GM11168 (cell line): ENCODE measurements around the gene AMBN.

Experiments used
- in situ Hi-C: fragments of 300-500 bp; cut with MboI; formaldehyde crosslinking; loops from one replicate; pipeline ENCODE4 v1.12.0; 2022; ENCODE audit warnings: low sequenced_read_pairs; ENCODE audit not compliant: unreplicated experiment

The AMBN gene, protein sequence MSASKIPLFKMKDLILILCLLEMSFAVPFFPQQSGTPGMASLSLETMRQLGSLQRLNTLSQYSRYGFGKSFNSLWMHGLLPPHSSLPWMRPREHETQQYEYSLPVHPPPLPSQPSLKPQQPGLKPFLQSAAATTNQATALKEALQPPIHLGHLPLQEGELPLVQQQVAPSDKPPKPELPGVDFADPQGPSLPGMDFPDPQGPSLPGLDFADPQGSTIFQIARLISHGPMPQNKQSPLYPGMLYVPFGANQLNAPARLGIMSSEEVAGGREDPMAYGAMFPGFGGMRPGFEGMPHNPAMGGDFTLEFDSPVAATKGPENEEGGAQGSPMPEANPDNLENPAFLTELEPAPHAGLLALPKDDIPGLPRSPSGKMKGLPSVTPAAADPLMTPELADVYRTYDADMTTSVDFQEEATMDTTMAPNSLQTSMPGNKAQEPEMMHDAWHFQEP

DNA sequence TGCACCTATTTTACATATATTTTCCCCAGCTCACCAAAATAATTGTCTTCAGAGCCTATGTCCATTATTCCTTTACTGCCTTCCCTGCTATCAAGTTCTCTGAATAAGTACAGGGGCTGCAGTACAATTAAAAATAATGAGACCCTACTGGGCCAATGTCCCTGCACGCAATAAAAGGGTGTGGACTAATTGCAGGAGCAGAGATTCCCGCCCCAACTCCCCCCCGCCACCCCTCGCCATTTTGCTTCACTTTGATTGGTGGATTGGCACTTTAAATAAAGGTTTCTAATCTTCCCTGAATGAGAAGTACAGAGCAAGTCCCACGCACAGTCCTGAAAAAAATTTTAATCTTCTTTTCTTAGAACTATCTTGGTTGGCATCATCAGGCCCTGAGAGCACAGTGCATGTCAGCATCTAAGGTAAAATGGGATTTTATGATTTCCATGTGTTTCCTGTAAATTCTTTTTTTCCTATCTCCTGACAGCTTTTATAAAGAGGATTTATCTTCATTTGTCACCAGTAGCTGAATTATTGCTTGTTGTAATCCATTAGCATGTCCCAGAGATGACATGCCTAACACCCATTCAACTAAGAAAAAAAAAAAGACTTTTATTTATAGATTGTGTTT is at the start of gene AMBN:
AMBN (plus strand) TSS at position 302 of the 628 bp plus-strand sequence; CDS start at position 405, 103 bp downstream.
- in situ Hi-C loops: no loop called here

DNA sequence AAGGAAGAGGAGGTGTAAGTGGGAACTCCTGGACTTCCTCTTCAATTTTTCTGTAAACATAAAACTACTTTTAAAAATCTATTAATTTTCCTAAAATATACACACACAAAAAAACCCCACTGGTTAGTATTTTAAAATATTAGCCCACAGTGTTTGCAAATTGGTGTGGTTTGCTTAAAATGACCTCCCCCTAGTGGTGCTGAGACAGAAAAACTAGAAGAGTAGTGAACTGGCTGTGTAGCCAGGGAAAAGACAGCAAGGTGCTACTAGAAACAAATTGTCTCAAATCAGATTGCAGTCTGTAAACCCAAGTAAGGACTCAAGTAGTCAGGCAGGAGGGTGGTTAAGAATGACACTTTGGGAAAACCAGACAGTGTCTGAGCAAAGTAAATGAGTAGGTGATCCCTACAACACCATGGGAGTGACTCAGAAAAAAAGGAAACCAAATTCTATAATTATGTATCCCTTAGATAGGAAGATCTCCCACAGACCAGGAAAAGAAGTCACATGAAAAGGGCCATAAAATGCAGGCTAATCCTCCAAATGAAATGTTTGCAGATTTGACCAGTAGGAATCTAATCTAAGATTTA is 47.7 kb upstream of the AMBN start:
- in situ Hi-C loops: no loop called here

DNA sequence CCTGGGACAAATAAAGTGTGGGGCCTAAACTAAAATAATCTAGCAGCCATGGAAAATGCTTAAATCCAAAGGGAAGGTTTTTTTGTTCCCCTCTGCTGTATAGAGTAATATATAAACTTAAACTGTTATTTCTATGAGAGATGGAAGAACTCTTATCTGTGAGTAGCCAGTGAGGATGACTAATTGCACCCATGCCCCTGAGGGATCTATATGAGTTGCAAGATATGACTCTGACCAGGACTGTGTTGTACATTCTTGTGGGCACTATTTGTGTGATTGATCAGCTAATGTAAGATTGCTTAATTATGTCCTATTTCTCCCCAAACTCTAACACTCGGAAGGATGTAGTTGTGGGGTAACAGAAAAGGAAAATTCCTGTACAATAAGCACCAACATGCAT is 35.2 kb upstream of the AMBN start:
- in situ Hi-C loops: no loop called here

DNA sequence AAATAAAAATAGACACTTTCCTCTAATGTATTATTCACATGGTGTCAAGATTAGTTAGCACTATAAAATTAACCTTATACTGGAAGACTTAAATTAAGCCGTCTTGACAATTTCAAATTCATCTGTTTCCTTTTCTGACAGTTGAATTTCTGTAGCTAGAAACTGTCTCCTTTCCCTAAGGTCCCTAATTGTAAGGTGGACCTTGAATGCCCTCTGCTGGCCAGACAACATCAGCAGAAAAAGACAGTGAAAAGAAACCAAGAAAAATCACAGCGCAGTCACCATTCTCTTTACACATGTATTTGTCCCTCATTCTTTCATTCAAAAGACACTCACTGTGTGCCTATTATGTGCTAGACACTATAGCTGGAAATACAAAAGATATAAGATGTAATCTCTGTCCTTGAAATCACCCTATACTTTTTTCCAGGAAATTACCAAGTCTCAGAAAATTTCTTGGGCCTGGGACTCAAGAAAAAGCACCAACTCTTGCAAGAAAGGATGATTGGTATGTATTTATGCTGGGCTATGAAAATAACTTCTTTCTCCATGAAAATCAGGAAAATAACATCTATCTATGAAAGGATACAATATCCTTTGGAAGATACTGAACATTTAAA is 32.7 kb upstream of the AMBN start:
- in situ Hi-C loops: no loop called here

DNA sequence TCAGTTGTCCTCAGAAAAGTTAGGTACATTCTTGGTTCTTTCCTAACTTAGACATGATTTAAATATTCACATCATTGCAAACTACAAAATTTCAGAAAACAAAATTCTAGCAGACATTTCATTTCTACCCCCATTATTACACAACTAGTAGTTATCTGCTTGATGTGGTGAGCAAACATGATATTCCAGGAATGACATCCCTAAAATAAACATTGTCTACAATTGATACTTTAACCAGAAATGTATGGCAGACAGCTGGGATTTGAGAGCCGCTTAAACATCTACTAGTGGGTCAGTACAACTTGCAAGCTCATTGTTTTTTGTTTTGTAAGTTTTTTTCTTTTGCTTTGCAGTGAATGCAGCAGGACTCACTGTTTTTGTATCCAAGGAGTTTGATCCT is 32.1 kb upstream of the AMBN start:
- in situ Hi-C loops: no loop called here

DNA sequence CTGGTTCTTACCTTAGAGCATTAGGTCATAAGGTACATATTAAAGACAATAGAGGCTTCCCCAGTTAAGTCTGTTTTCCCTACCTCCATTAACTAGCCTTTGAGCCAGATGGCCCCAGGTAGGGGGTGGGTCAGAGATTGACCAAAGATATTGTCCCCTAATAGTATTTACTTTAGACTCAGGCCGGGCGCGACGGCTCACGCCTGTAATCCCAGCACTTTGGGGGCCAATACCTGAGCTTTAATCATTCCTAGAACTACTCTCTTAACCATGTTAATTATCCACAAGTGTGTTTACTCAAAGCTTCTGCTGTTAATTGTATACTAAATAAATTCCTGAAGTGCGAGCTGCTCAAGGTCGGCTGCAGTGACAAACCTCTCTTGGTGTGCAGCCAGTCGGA is 28.0 kb upstream of the AMBN start:
- in situ Hi-C loops: no loop called here

DNA sequence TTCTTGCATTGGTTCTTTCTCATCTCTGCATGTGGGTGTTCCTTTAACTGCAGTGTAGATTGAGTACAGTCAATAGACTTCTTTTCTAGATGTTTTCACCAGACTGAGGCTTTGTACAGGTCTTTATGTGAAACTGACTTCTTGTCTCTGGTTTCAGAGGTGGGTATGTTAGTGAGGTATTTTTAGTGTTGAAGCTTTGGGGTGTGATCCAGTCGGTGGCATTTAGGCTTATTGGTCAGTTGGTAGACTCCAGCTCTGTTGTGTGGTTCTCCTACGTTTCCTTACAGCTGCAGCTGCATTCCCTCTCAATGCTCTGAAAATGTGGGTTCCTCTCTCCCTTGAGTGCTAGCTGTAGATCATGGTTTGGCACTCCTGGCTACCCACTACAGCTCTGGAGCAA is 21.3 kb upstream of the AMBN start:
- in situ Hi-C loops: no loop called here

DNA sequence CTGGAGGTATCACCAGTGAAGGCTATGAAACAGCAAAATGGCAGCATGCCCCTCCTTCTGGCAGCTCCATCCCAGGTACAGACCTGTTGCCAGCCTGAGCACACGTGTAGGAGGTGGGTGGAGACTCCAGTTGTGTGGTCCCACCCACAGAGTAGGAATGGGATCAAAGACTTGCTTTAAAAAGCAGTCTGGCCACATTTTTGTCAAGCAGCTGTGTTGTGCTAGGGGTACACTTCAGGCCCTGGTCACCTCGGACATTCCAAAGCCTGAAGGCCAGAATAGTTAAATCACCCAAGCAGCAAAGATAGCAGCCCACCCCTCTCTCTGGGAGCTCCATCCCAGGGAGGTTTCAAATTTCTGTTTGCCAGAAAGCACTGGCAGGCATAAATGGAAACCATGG is 20.3 kb upstream of the AMBN start:
- in situ Hi-C loops: no loop called here

DNA sequence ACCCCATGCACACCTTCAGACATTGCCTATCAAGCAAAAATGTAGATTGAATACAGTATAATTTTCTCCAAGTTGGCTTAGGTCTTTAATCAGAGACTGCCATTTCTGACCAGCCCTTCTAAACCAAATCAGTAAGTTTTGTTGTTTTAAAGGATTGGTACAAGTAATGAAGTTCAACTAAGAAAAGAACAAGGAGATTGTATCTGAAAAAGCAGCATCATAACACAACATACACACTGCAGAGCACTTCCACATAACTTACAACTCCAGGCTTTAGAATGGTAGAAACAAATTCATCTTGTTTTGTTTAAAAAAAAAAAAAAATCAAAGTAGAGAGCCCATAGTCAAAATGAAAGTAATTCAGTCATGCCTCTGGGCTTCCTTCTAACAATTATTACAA is 16.1 kb upstream of the AMBN start:
- in situ Hi-C loops: no loop called here

DNA sequence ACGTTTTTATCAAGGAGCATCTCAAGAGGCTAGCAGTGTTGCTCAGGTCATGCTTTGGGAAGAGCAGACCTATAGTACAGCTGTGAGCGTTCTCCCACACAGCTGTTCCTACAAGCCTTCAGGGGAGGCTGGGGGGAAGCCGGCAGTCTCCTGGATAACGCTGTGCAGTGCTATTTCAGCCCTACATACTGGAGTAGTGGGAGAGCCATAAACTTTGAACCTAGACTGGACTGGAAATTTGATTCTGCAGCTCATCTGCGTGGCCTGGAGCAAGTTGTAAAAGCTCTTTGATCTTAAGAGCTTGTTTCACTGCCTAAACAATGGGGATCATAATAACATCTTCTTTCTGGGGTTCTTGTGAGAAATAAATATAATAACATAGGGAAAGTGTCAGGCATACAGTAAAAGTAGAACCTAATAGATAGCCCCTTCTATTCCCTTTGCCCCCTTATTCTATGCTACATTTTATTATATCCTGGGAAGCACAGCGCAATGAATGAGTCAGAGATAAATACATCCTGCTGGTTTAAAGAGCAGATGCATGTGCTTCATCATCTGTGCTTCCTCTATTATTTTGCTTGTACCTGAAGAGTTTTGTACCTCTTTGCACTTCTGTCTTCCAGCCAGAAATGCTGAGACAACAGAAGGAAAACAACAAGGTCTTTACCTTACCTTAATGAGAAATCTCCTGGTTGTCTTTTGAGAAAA is 14.7 kb upstream of the AMBN start:
- in situ Hi-C loops: no loop called here

DNA sequence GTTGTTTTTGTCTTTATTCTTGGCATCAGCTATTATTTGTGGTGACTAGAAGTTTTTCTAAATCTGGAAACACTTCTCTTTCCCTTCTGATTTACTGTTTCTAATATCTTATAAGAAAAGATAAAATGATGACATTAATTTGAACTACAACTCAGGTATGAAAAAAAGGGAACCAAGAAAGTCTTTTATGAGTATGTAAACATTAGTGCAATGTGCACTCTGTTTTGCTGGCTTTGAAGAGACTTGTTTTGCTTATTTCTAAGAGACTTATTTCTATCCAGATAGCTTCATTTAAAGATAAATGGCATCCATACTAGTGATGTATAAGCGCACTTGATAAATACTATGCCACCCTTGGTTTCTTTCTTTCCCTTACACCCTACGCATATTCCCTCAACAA is 10.1 kb upstream of the AMBN start:
- in situ Hi-C loops: no loop called here

DNA sequence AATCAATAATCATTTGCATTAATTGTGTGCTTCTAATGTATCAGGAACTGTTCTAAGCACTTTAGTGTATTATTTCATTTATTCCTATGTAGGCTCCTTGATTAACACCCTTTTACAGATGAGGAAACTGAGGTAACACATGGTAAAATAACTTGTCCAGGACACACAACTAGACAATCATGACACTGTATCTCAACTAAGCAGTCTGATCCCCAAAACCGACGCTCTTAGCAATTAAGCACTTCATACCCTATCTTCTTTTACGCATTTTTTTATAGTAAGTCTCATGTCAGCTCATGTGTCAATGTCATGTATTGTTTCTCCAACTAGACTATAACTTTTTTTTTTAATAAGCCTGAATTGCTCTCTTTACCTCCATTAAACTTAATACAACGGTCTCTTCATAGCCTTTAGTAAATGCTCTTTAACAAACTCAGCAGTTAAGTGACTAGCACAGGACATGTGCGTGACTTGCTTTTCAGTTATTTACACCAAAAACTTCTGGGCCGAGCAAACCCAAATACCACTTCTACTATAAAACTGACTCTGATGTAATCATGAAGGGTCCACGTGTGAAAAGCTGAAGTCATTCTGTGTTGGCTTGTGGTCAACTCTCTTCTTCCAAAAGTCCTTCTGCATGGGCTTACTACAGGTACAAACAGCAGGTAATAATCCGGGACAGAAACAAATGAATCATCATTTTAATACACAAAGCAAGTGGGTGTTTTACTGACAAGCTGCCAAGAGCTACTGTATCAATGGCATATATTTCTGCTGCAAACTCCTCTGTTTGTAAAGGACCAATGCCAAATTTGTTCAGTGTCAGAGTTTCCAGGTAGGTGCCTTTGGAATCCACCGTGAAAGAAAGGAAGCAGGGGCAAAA is 7.9 kb upstream of the AMBN start:
- in situ Hi-C loops: no loop called here

DNA sequence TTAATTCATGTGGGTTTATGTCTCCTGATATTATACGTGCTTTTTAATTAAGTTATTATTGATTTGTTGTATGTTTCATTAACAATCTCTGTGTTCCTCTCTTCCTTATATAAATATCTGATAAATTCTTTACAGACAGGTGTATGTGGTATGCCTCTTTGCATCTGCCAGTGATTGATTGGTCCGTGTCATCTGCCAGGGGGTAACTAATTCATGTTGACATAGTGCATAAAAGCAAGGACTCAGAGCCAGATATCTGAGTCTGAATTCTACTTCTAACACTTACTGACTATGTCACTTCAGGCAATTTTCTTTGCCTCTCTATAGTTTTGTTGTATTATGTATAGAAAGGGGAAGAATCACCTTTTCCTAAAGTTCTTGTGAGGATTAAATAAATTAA is 5.2 kb upstream of the AMBN start:
- in situ Hi-C loops: no loop called here

DNA sequence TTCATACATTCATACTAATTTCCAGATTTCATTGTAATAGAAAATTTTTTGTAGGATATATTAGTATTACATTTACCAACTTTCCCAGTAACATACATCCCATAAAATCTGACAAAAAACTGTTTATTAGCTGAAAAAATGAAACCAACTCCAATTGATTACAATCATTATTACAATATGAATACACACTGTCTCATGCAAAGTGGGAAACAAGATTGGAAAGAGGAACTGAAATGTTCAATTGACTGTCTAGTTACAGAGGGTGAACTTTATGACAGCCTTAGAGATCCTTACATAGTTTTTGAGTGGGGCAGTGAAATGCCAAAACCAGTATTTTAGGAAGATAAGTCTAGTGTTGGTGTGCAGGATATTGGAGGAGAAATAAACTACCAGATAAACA is 2.3 kb upstream of the AMBN start:
- in situ Hi-C loops: no loop called here

DNA sequence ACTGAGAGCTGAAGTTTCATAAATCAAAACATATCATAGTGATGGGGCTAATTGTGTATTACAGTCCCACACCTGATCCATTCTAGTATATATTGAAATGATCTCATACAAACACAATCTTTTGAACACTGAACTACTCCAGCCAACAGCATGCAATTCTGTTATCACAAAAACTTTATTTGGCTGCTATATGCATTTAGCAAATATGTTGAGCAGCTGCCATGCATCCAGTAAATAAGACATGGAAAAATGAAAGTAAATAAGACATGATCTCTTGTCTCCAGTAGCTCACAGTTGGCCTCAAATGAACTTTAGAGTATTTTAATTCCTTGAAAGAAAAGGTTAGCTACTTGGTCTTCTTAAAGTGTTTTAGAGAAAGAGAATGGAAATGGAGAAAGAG is 2.1 kb downstream of the AMBN start:
- in situ Hi-C loops: no loop called here

DNA sequence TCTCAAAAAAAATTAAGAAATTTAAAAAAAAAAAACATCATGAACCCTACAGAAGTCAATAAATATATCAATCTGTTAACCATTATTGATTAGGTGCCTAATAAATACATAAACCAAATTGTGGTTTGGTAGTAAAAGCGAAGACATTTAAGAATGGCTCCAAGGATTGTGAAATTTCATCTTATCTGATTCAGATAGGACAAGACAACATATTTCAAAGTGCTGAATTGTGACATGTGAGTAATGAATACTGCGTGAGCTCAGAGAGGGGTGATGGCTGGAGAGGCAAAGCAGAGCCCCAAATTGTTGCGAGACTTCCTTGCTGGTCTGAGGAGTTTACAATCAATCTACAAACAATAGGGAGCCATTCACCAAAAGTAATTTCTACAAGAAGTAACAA is 8.2 kb downstream of the AMBN start:
- in situ Hi-C loops: loop anchor here (5.0 kb wide), 1 partner anchor 92 kb away; no protein-coding TSS in a partner anchor

DNA sequence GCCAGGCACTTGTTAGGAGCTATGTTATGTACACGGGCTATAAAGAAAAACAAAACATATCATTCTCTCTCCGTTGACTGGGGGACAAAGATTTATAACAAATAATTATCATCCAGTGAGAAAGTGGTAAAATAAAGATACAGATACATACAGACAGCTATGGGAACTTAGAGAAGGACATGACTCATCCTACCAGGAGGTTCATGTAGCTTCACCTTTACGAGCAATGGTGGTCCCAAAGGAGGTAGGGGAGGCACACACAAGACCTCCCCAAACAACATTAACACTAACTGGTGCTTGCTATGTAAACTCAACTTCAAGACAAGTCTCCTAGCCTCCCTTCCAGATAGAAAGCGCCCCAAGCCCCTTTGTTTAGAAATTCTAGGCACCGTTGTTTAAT is 8.9 kb downstream of the AMBN start:
- in situ Hi-C loops: loop anchor here (5.0 kb wide), 1 partner anchor 91 kb away; no protein-coding TSS in a partner anchor

DNA sequence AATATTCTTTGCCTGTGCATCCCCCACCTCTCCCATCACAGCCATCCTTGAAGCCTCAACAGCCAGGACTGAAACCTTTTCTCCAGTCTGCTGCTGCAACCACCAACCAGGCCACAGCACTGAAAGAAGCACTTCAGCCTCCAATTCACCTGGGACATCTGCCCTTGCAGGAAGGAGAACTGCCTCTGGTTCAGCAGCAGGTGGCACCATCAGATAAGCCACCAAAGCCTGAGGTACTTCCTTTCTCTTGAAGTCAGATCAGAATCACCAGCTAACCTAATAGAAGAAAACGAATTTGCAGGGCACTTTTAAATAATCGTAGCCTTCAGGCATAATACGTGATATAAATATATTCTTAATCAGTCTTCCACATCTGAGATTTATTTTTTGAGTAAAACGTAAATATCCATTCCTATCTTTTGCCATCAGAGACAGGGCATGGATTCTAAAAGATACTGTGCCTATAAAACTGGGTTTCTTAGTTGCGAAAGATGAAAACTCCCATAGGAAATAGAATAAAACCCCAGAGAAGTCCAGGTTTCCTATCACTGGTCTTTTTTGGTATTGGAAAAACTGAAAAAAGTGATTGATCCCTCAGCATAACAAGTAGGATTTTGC is 9.5 kb downstream of the AMBN start:
- in situ Hi-C loops: loop anchor here (5.0 kb wide), 1 partner anchor 91 kb away; no protein-coding TSS in a partner anchor

DNA sequence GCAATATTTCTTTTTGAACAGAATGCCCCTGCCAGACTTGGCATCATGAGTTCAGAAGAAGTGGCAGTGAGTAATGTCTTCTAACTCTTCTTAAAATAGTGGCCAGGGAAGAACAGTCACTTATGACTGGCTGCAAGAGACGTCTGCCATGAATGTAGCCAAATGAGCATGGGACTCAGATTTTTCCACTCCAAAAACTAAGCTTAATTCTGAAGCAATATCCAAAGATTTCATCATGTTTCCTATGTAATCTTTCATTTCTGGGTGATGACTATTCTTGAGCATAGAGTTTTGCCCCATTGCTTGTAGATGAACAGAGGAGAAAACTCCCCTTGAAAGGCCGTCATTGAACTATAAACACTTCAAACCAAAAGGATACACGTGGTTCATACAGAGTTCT is 11.8 kb downstream of the AMBN start:
- in situ Hi-C loops: loop anchor here (5.0 kb wide), 1 partner anchor 88 kb away; no protein-coding TSS in a partner anchor
